Suprapubic skin (tissue), 4 donors: ENCODE results near the gene DDX5. TPM values are rescaled to one million over a fixed set of nuclear protein-coding genes. Genes with fewer than 3 reads are reported as not detected.

Source experiments
- DNase-seq, 2 donors: peaks; one replicate each; pipeline ENCODE4 v3.0.0-alpha.2; 2019; ENCODE audit warnings: low spot score in 2 of 2
- H3K27ac ChIP-seq: fragments of 200-600 bp; sonication (generic); one replicate; pipeline ENCODE4 v1.5.1; 2019
- H3K27me3 ChIP-seq: fragments of 200-600 bp; sonication (generic); one replicate; pipeline ENCODE4 v1.5.1; 2019
- H3K36me3 ChIP-seq: fragments of 200-600 bp; sonication (generic); one replicate; pipeline ENCODE4 v1.5.1; 2019
- H3K4me1 ChIP-seq: fragments of 200-600 bp; sonication (generic); one replicate; pipeline ENCODE4 v1.5.1; 2019
- H3K4me3 ChIP-seq: fragments of 200-600 bp; sonication (generic); one replicate; pipeline ENCODE4 v1.5.1; 2019; ENCODE audit warnings: mild to moderate bottlenecking
- H3K9me3 ChIP-seq: fragments of 200-600 bp; sonication (generic); one replicate; pipeline ENCODE4 v1.5.1; 2019
- CTCF ChIP-seq, 2 donors: fragments of 200-600 bp in 1 of 2; fragments of 450-650 bp in 1 of 2; sonication (generic) in 1 of 2; IDR thresholded peaks; one replicate each; pipeline ENCODE4 v1.5.1; 2016 to 2019; ENCODE audit warnings: antibody characterized with exemption in 2 of 2, mild to moderate bottlenecking in 1 of 2, moderate library complexity in 1 of 2
- EP300 ChIP-seq: sonication (generic); formaldehyde crosslinking; IDR thresholded peaks from one replicate; pipeline ENCODE4 v1.6.1; 2017; ENCODE audit warnings: antibody characterized with exemption
- POLR2A ChIP-seq, 2 donors: fragments of 450-650 bp; IDR thresholded peaks; one replicate each; pipeline ENCODE4 v1.6.1; 2017; ENCODE audit warnings: antibody characterized with exemption in 2 of 2, mild to moderate bottlenecking in 2 of 2, moderate library complexity in 2 of 2
- POLR2AphosphoS5 ChIP-seq, 3 donors: sonication (generic); formaldehyde crosslinking; IDR thresholded peaks; one replicate each; pipeline ENCODE4 v1.6.1; 2017; ENCODE audit warnings: antibody characterized with exemption in 3 of 3
- WGBS: methylation state at CpG from one replicate; pipeline ENCODE4 v1.1.5; 2018; 5-methylcytosine and 5-hydroxymethylcytosine counted together
- total RNA-seq, 4 donors: library from RNA; depleted of rRNA; stranded (reverse); fragments of >200 nt; gene quantifications; one replicate each; pipeline ENCODE4 v1.1.0, GENCODE V29; 2016

The DDX5 gene
- total RNA-seq, 4 donors from 2014 or later: 532 to 1,402 (median 922) TPM

- Histone ChIP-seq H3K36me3 (peaks cover 92% of the 10 kb centered on the region), H3K9me3 (no peaks in the 10 kb centered on the region), H3K27ac (no peak overlapping the region), H3K27me3 (no peaks in the 10 kb centered on the region), H3K4me1 (no peaks in the 10 kb centered on the region), H3K4me3 (no peak overlapping the region)
- DNase-seq: no peak
- WGBS: 95% methylated on average over 1 of the region's 1 CpG
- TF ChIP-seq POLR2AphosphoS5 (IDR thresholded peaks at IDR 0.05) (no peak), EP300 (no peak), CTCF (IDR thresholded peaks at IDR 0.05) (no peak), POLR2A (IDR thresholded peaks at IDR 0.05) (no peak)
Observed at GRCh38 chr17:64515829-64516228, 9.7 kb upstream of the DDX5 start.

DNA sequence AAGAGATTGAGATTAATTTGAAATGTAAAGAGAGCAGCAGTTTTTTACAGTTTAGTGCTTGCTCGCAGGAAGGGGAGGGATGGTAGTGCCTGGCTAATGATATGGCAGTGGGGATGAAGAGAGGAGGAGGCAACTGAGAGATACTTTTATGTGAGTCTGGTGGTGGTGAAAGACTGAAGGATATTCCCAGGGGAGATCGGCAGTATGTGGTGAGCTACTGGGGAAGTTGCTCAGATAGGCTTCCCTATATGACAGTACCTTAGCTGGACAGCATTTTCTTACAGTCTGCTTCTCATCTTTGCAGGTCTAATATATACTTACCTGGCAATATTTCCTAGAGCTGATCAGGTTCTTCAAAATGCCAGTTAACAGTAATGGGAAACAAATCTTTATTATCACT lies 9.3 kb upstream of the DDX5 start:
- Histone ChIP-seq H3K27ac (no peak overlapping the region), H3K27me3 (no peaks in the 10 kb centered on the region), H3K4me1 (no peaks in the 10 kb centered on the region), H3K36me3 (peaks cover 92% of the 10 kb centered on the region), H3K4me3 (no peak overlapping the region), H3K9me3 (no peaks in the 10 kb centered on the region)
- WGBS: 82% methylated on average over 2 of the region's 2 CpGs
- no peak for TF ChIP-seq CTCF (IDR thresholded peaks at IDR 0.05)
- TF ChIP-seq EP300: no peak
- TF ChIP-seq POLR2AphosphoS5 (IDR thresholded peaks at IDR 0.05): no peak
- no peak for TF ChIP-seq POLR2A (IDR thresholded peaks at IDR 0.05)
- no peak for DNase-seq

DNA sequence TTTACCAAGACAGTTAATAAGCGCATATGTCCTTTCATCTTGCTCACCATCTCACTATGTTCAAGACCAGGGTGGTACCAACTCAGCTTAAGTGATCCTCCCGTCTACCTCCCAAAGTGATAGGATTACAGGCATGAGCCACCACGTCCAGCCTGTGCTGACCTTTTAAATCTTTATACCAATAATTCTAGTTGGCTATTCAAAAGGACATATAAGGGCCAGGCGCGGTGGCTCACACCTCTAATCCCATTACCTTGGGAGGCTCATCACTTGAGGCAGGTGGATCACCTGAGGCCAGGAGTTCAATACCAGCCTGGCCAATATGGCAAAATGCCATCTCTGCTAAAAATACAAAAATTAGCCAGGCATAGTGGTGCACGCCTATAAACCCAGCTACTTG lies 3.1 kb upstream of the DDX5 start:
- no peak overlapping the region for H3K4me3 ChIP-seq
- H3K27ac ChIP-seq: no peak overlapping the region
- H3K36me3 ChIP-seq: peaks cover 40% of the 10 kb centered on the region
- no peaks in the 10 kb centered on the region for H3K9me3 ChIP-seq
- 93% methylated on average over 6 of the region's 6 CpGs for WGBS
- no peaks in the 10 kb centered on the region for H3K27me3 ChIP-seq
- DNase-seq: no peak
- TF ChIP-seq POLR2A (IDR thresholded peaks at IDR 0.05) (no peak), CTCF (IDR thresholded peaks at IDR 0.05) (no peak), EP300 (no peak), POLR2AphosphoS5 (IDR thresholded peaks at IDR 0.05) (no peak)
- peaks cover 27% of the 10 kb centered on the region for H3K4me1 ChIP-seq

GRCh38 chr17:64508683-64509082 lies 2.6 kb upstream of the DDX5 start:
- TF ChIP-seq POLR2AphosphoS5 (IDR thresholded peaks at IDR 0.05): no peak
- no peak for TF ChIP-seq EP300
- no peak for TF ChIP-seq POLR2A (IDR thresholded peaks at IDR 0.05)
- TF ChIP-seq CTCF (IDR thresholded peaks at IDR 0.05): no peak
- peaks cover 40% of the 10 kb centered on the region for H3K36me3 ChIP-seq
- no peaks in the 10 kb centered on the region for H3K27me3 ChIP-seq
- H3K4me3 ChIP-seq: peak overlapping the region; percentile 93
- H3K4me1 ChIP-seq: peaks cover 32% of the 10 kb centered on the region
- H3K27ac ChIP-seq: no peak overlapping the region
- H3K9me3 ChIP-seq: no peaks in the 10 kb centered on the region
- no peak for DNase-seq
- 84% methylated on average over 2 of the region's 2 CpGs for WGBS

GRCh38 chr17:64507413-64507782 lies 1.3 kb upstream of the DDX5 start:
- TF ChIP-seq EP300 (no peak), POLR2A (IDR thresholded peaks at IDR 0.05) (no peak), CTCF (IDR thresholded peaks at IDR 0.05) (peak in 1 of 2 donors; percentile 32)
- no peaks in the 10 kb centered on the region for H3K27me3 ChIP-seq
- peaks cover 45% of the 10 kb centered on the region for H3K4me1 ChIP-seq
- peaks cover 47% of the 10 kb centered on the region for H3K36me3 ChIP-seq
- peak overlapping the region; percentile 93 for H3K4me3 ChIP-seq
- H3K27ac ChIP-seq: peak overlapping the region; percentile 98
- DNase-seq: peak in 1 of 2 donors; percentile 72
- 0% methylated on average over 13 of the region's 13 CpGs for WGBS
- no peaks in the 10 kb centered on the region for H3K9me3 ChIP-seq
